ENCODE measurements around the gene SSC5D.
"Not testable (repeated sequence)": the region's sequence is repeated elsewhere in the genome, so short reads cannot be mapped to it uniquely, and the experiment has no call there.

Gene SSC5D

GRCh38 chr19:55447421-55448174 lies 40.6 kb upstream of the SSC5D start:
- H3K27me3 ChIP-seq (ENCODE audit: control insufficient read depth, insufficient read depth, low read length): peaks cover 90% of the 10 kb centered on the region
- H3K9ac ChIP-seq (ENCODE audit: low read depth, low read length): no peak overlapping the region

GRCh38 chr19:55448175-55448490 lies 40.1 kb upstream of the SSC5D start:
- H3K27me3 ChIP-seq (ENCODE audit: control insufficient read depth, insufficient read depth, low read length): peaks cover 85% of the 10 kb centered on the region
- not testable (repeated sequence) for H3K4me3 ChIP-seq (ENCODE audit: low read depth, low read length)

More at GRCh38 chr19:55447421-55448174, 40.6 kb upstream of the SSC5D start:
- Histone ChIP-seq H3K36me3 (ENCODE audit: control insufficient read depth, insufficient read depth, low read length) (no peaks in the 10 kb centered on the region), H3K4me3 (ENCODE audit: low read depth, low read length) (no peak overlapping the region), H3K9me3 (ENCODE audit: control insufficient read depth, insufficient read depth, low read length) (no peaks in the 10 kb centered on the region), H3K4me1 (ENCODE audit: control insufficient read depth, insufficient read depth, low read length) (no peaks in the 10 kb centered on the region)

GRCh38 chr19:55449469-55449868 lies 38.8 kb upstream of the SSC5D start:
- H3K9ac ChIP-seq (ENCODE audit: low read depth, low read length): no peak overlapping the region
- no peaks in the 10 kb centered on the region for H3K9me3 ChIP-seq (ENCODE audit: control insufficient read depth, insufficient read depth, low read length)
- H3K4me1 ChIP-seq (ENCODE audit: control insufficient read depth, insufficient read depth, low read length): no peaks in the 10 kb centered on the region
- H3K36me3 ChIP-seq (ENCODE audit: control insufficient read depth, insufficient read depth, low read length): peaks cover 4% of the 10 kb centered on the region
- peaks cover 71% of the 10 kb centered on the region for H3K27me3 ChIP-seq (ENCODE audit: control insufficient read depth, insufficient read depth, low read length)
- no peak overlapping the region for H3K4me3 ChIP-seq (ENCODE audit: low read depth, low read length)

More at GRCh38 chr19:55448175-55448490, 40.1 kb upstream of the SSC5D start:
- H3K36me3 ChIP-seq (ENCODE audit: control insufficient read depth, insufficient read depth, low read length); H3K4me1 ChIP-seq (ENCODE audit: control insufficient read depth, insufficient read depth, low read length); H3K9me3 ChIP-seq (ENCODE audit: control insufficient read depth, insufficient read depth, low read length); H3K9ac ChIP-seq (ENCODE audit: low read depth, low read length): not testable (repeated sequence)

- Histone ChIP-seq H3K9me3 (ENCODE audit: control insufficient read depth, insufficient read depth, low read length) (no peaks in the 10 kb centered on the region), H3K4me1 (ENCODE audit: control insufficient read depth, insufficient read depth, low read length) (no peaks in the 10 kb centered on the region), H3K4me3 (ENCODE audit: low read depth, low read length) (peak overlapping the region; percentile 47), H3K9ac (ENCODE audit: low read depth, low read length) (no peak overlapping the region), H3K36me3 (ENCODE audit: control insufficient read depth, insufficient read depth, low read length) (peaks cover 11% of the 10 kb centered on the region), H3K27me3 (ENCODE audit: control insufficient read depth, insufficient read depth, low read length) (peaks cover 55% of the 10 kb centered on the region)
These were observed 36.9 kb upstream of the SSC5D start for GRCh38 chr19:55451163-55451964.

GRCh38 chr19:55451965-55452748 lies 36.1 kb upstream of the SSC5D start:
- Histone ChIP-seq H3K9ac (ENCODE audit: low read depth, low read length) (no peak overlapping the region), H3K27me3 (ENCODE audit: control insufficient read depth, insufficient read depth, low read length) (peaks cover 47% of the 10 kb centered on the region), H3K4me3 (ENCODE audit: low read depth, low read length) (peak overlapping the region; percentile 47), H3K9me3 (ENCODE audit: control insufficient read depth, insufficient read depth, low read length) (no peaks in the 10 kb centered on the region), H3K36me3 (ENCODE audit: control insufficient read depth, insufficient read depth, low read length) (peaks cover 16% of the 10 kb centered on the region), H3K4me1 (ENCODE audit: control insufficient read depth, insufficient read depth, low read length) (no peaks in the 10 kb centered on the region)

- Histone ChIP-seq H3K9ac (ENCODE audit: low read depth, low read length) (no peak overlapping the region), H3K4me3 (ENCODE audit: low read depth, low read length) (peak overlapping the region; percentile 47), H3K36me3 (ENCODE audit: control insufficient read depth, insufficient read depth, low read length) (peaks cover 16% of the 10 kb centered on the region), H3K27me3 (ENCODE audit: control insufficient read depth, insufficient read depth, low read length) (peaks cover 40% of the 10 kb centered on the region), H3K9me3 (ENCODE audit: control insufficient read depth, insufficient read depth, low read length) (no peaks in the 10 kb centered on the region), H3K4me1 (ENCODE audit: control insufficient read depth, insufficient read depth, low read length) (no peaks in the 10 kb centered on the region)
These were observed 35.4 kb upstream of the SSC5D start for GRCh38 chr19:55452749-55453346.

GRCh38 chr19:55453511-55454260 lies 34.5 kb upstream of the SSC5D start:
- H3K9ac ChIP-seq (ENCODE audit: low read depth, low read length): no peak overlapping the region
- peaks cover 16% of the 10 kb centered on the region for H3K36me3 ChIP-seq (ENCODE audit: control insufficient read depth, insufficient read depth, low read length)
- H3K4me3 ChIP-seq (ENCODE audit: low read depth, low read length): no peak overlapping the region
- H3K27me3 ChIP-seq (ENCODE audit: control insufficient read depth, insufficient read depth, low read length): peaks cover 32% of the 10 kb centered on the region
- no peaks in the 10 kb centered on the region for H3K9me3 ChIP-seq (ENCODE audit: control insufficient read depth, insufficient read depth, low read length)
- no peaks in the 10 kb centered on the region for H3K4me1 ChIP-seq (ENCODE audit: control insufficient read depth, insufficient read depth, low read length)

- peaks cover 20% of the 10 kb centered on the region for H3K27me3 ChIP-seq (ENCODE audit: control insufficient read depth, insufficient read depth, low read length)
- peaks cover 2% of the 10 kb centered on the region for H3K4me1 ChIP-seq (ENCODE audit: control insufficient read depth, insufficient read depth, low read length)
- peaks cover 16% of the 10 kb centered on the region for H3K36me3 ChIP-seq (ENCODE audit: control insufficient read depth, insufficient read depth, low read length)
- H3K9me3 ChIP-seq (ENCODE audit: control insufficient read depth, insufficient read depth, low read length): no peaks in the 10 kb centered on the region
- no peak overlapping the region for H3K9ac ChIP-seq (ENCODE audit: low read depth, low read length)
- H3K4me3 ChIP-seq (ENCODE audit: low read depth, low read length): no peak overlapping the region
These were observed 33.4 kb upstream of the SSC5D start for GRCh38 chr19:55454787-55455243.

GRCh38 chr19:55455576-55456235 lies 32.5 kb upstream of the SSC5D start:
- H3K36me3 ChIP-seq (ENCODE audit: control insufficient read depth, insufficient read depth, low read length): peaks cover 16% of the 10 kb centered on the region
- H3K4me1 ChIP-seq (ENCODE audit: control insufficient read depth, insufficient read depth, low read length): peaks cover 6% of the 10 kb centered on the region

GRCh38 chr19:55456347-55456746 lies 31.9 kb upstream of the SSC5D start:
- Histone ChIP-seq H3K9ac (ENCODE audit: low read depth, low read length) (no peak overlapping the region), H3K4me3 (ENCODE audit: low read depth, low read length) (no peak overlapping the region), H3K27me3 (ENCODE audit: control insufficient read depth, insufficient read depth, low read length) (peaks cover 9% of the 10 kb centered on the region), H3K9me3 (ENCODE audit: control insufficient read depth, insufficient read depth, low read length) (no peaks in the 10 kb centered on the region), H3K4me1 (ENCODE audit: control insufficient read depth, insufficient read depth, low read length) (peaks cover 6% of the 10 kb centered on the region), H3K36me3 (ENCODE audit: control insufficient read depth, insufficient read depth, low read length) (peaks cover 16% of the 10 kb centered on the region)

More at GRCh38 chr19:55455576-55456235, 32.5 kb upstream of the SSC5D start:
- Histone ChIP-seq H3K9ac (ENCODE audit: low read depth, low read length) (no peak overlapping the region), H3K27me3 (ENCODE audit: control insufficient read depth, insufficient read depth, low read length) (peaks cover 12% of the 10 kb centered on the region), H3K4me3 (ENCODE audit: low read depth, low read length) (no peak overlapping the region), H3K9me3 (ENCODE audit: control insufficient read depth, insufficient read depth, low read length) (no peaks in the 10 kb centered on the region)
